Sigmoid colon (tissue), 7 donors: ENCODE measurements around the gene IL24. TPM values are rescaled to one million over a fixed set of nuclear protein-coding genes. Genes with fewer than 3 reads are reported as not detected.

Experiments
- DNase-seq: peaks from one replicate; pipeline ENCODE4 v3.0.0-alpha.2; 2019
- H3K27ac ChIP-seq, 4 donors: fragments of 200-600 bp; sonication (generic); one replicate each; pipeline ENCODE4 v1.5.1; 2016 to 2019; ENCODE audit warnings: mild to moderate bottlenecking in 1 of 4
- H3K27me3 ChIP-seq, 3 donors: fragments of 200-600 bp; sonication (generic); one replicate each; pipeline ENCODE4 v1.5.1; 2019; ENCODE audit warnings: mild to moderate bottlenecking in 1 of 3
- H3K36me3 ChIP-seq, 4 donors: fragments of 200-600 bp; sonication (generic); one replicate each; pipeline ENCODE4 v1.5.1; 2016 to 2019
- H3K4me1 ChIP-seq, 4 donors: fragments of 200-600 bp; sonication (generic); one replicate each; pipeline ENCODE4 v1.5.1; 2017 to 2019
- H3K4me3 ChIP-seq, 4 donors: fragments of 200-600 bp; sonication (generic); one replicate each; pipeline ENCODE4 v1.5.1; 2017 to 2019; ENCODE audit warnings: mild to moderate bottlenecking in 2 of 4, moderate library complexity in 1 of 4
- H3K9me3 ChIP-seq, 4 donors: fragments of 200-600 bp in 3 of 4; sonication (generic) in 3 of 4; one replicate each; pipeline versions ENCODE4 v1.5.1 to v1.6.1; 2013 to 2019
- EP300 ChIP-seq, 4 donors: sonication (generic); formaldehyde crosslinking; IDR thresholded peaks; one replicate each; pipeline ENCODE4 v1.6.1; 2017; ENCODE audit warnings: antibody characterized with exemption in 4 of 4
- POLR2A ChIP-seq, 2 donors: fragments of 450-650 bp; IDR thresholded peaks; one replicate each; pipeline ENCODE4 v1.6.1; 2016; ENCODE audit warnings: antibody characterized with exemption in 2 of 2, mild to moderate bottlenecking in 2 of 2, moderate library complexity in 2 of 2
- POLR2AphosphoS5 ChIP-seq, 4 donors: sonication (generic); formaldehyde crosslinking; IDR thresholded peaks; one replicate each; pipeline ENCODE4 v1.6.1; 2017; ENCODE audit warnings: antibody characterized with exemption in 4 of 4
- WGBS, 2 donors: extraction: QIAGEN DNeasy Blood & Tissue Kit; methylation state at CpG; one replicate each; pipeline ENCODE4 v1.1.7; 2013; 5-methylcytosine and 5-hydroxymethylcytosine counted together
- intact Hi-C: fragments of 100-400 bp; cut with DNase I; formaldehyde crosslinking; loops from one replicate; pipeline ENCODE4 v1.15.1; 2023
- polyA plus RNA-seq, 3 donors: library from polyadenylated mRNA; stranded (reverse); fragments of 200-250 nt; gene quantifications; one replicate each; pipeline ENCODE4 v1.2.3, GENCODE V29; 2013
- total RNA-seq, 4 donors: library from RNA; depleted of rRNA; stranded (reverse); fragments of >200 nt; gene quantifications; one replicate each; pipeline ENCODE4 v1.1.0, GENCODE V29; 2016
- TF ChIP-seq, protein P1 (sequence below), 4 experiments: fragments of 450-650 bp in 3 of 4; fragments of 200-600 bp in 1 of 4; IDR thresholded peaks; one replicate each; pipeline ENCODE4 v1.5.1; 2016 to 2019; ENCODE audit warnings: antibody characterized with exemption in 4 of 4, mild to moderate bottlenecking in 3 of 4, moderate library complexity in 2 of 4
- donor health status: healthy with polysubstance abuse.
- donor health status: Bipolar disorder and iron deficiency.
- donor health status: healthy.

IL24 gene
- total and polyA plus RNA-seq, 7 donors: 0.36 to 0.46 TPM; not detected in 5

DNA sequence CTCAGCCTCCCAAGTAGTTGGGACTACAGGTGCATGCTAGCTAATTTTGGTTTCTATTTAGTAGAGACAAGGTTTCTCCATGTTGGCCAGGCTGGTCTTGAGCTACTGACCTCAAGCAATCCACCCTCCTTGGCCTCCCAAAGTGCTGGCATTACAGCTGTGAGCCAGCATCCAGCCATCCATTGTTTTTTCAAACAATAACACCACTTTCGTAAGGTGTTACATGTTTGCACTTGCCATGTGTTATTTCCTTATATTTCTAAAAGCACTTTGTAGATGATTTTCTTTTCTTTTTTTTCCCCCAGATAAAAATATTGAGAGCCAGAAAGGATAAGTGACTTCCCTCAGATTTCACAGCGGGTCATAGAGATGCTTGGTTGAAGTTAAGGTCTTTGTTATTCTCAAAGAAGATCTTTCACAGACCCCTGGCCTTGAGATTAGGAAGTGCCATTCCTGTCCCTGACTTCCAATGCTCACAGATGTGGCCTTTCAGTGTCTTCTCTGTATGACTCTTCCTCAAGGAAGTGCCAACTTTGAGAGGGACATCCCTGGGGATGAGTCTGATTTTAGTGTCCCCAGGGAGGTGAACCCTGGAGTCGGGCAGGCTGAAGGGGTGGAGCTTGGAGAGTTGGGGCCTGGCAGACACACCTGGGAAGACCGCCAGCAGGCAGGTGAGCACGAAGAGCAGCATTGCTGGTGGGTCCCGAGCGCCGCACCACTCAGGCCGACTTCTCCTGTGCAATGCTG lies 42.8 kb downstream of the IL24 start:
- WGBS, 2 donors: 16 to 69% methylated on average over 9 of the region's 9 CpGs
- Histone ChIP-seq H3K27ac (no peak overlapping the region), H3K4me3 (no peak overlapping the region), H3K27me3 (peaks cover 0 to 7% (median 0%) of the 10 kb centered on the region in 3 donors), H3K9me3 (no peaks in the 10 kb centered on the region), H3K36me3 (no peaks in the 10 kb centered on the region), H3K4me1 (no peaks in the 10 kb centered on the region)
- TF ChIP-seq POLR2A (IDR thresholded peaks at IDR 0.05) (no peak), EP300 (IDR thresholded peaks at IDR 0.05) (no peak), POLR2AphosphoS5 (IDR thresholded peaks at IDR 0.05) (no peak)
- TF ChIP-seq, protein P1, sequence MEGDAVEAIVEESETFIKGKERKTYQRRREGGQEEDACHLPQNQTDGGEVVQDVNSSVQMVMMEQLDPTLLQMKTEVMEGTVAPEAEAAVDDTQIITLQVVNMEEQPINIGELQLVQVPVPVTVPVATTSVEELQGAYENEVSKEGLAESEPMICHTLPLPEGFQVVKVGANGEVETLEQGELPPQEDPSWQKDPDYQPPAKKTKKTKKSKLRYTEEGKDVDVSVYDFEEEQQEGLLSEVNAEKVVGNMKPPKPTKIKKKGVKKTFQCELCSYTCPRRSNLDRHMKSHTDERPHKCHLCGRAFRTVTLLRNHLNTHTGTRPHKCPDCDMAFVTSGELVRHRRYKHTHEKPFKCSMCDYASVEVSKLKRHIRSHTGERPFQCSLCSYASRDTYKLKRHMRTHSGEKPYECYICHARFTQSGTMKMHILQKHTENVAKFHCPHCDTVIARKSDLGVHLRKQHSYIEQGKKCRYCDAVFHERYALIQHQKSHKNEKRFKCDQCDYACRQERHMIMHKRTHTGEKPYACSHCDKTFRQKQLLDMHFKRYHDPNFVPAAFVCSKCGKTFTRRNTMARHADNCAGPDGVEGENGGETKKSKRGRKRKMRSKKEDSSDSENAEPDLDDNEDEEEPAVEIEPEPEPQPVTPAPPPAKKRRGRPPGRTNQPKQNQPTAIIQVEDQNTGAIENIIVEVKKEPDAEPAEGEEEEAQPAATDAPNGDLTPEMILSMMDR (IDR thresholded peaks at IDR 0.05): no peak
- intact Hi-C loops: no loop called here
- no peak for DNase-seq

GRCh38 chr1:206940588-206940936 lies 43.3 kb downstream of the IL24 start:
- no peak for DNase-seq
- Histone ChIP-seq H3K27ac (no peak overlapping the region), H3K4me1 (no peaks in the 10 kb centered on the region), H3K36me3 (no peaks in the 10 kb centered on the region), H3K27me3 (peaks cover 0 to 7% (median 0%) of the 10 kb centered on the region in 3 donors), H3K9me3 (no peaks in the 10 kb centered on the region), H3K4me3 (no peak overlapping the region)
- intact Hi-C loops: no loop called here
- no peak for TF ChIP-seq POLR2AphosphoS5 (IDR thresholded peaks at IDR 0.05)
- TF ChIP-seq, protein P1 (IDR thresholded peaks at IDR 0.05): no peak
- 16 to 73% methylated on average over 3 of the region's 3 CpGs for WGBS, 2 donors

DNA sequence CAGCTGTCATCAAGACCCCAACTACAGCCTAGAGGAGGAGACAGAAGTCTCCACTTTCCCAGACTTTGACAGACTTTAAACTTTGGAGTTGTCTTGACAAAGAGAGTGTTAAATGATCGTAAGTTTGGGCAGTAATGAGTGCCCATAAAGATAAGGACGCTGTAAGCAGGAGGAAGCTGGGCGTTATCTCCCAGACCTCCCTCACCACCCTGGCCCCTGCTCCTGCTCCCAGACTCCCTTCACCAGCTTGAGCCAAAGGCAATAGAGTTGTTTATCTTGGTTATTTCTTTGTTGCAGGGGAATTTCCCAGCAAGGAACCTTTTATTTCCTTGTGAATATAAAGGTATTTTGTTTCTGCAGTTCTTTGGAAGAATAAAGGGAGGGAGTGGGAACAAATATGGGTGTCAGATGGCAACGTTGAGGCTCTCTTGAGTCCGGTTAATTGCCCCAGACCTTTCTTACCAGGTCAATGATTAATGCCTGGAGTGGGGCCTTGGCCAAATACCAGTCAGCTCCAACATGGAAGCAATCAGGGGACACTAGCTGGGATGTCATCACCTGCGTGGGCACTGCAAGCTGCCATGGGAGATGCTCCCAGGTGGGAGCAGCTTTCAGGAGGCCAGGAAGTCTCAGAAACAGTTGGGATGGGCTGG lies 44.6 kb downstream of the IL24 start:
- intact Hi-C loops: no loop called here

GRCh38 chr1:206944703-206945102 lies 47.5 kb downstream of the IL24 start:
- no peak overlapping the region for H3K27ac ChIP-seq
- H3K36me3 ChIP-seq: no peaks in the 10 kb centered on the region
- intact Hi-C loops: no loop called here
- H3K4me1 ChIP-seq: no peaks in the 10 kb centered on the region
- 16 to 58% methylated on average over 5 of the region's 5 CpGs for WGBS, 2 donors
- no peak overlapping the region for H3K4me3 ChIP-seq
- peaks cover 0 to 11% (median 0%) of the 10 kb centered on the region in 3 donors for H3K27me3 ChIP-seq
- no peak for DNase-seq
- no peaks in the 10 kb centered on the region for H3K9me3 ChIP-seq
- TF ChIP-seq POLR2AphosphoS5 (IDR thresholded peaks at IDR 0.05) (no peak), POLR2A (IDR thresholded peaks at IDR 0.05) (no peak), EP300 (IDR thresholded peaks at IDR 0.05) (no peak)
- TF ChIP-seq, protein P1 (IDR thresholded peaks at IDR 0.05): no peak

More for the DNA sequence above, 44.6 kb downstream of the IL24 start:
- peaks cover 0 to 11% (median 0%) of the 10 kb centered on the region in 3 donors for H3K27me3 ChIP-seq
- no peaks in the 10 kb centered on the region for H3K9me3 ChIP-seq
- no peak overlapping the region for H3K4me3 ChIP-seq
- 9 to 51% methylated on average over 6 of the region's 6 CpGs for WGBS, 2 donors
- no peak for TF ChIP-seq EP300 (IDR thresholded peaks at IDR 0.05)
- TF ChIP-seq, protein P1 (IDR thresholded peaks at IDR 0.05): no peak
- TF ChIP-seq POLR2A (IDR thresholded peaks at IDR 0.05): no peak
- no peak for TF ChIP-seq POLR2AphosphoS5 (IDR thresholded peaks at IDR 0.05)
- no peaks in the 10 kb centered on the region for H3K4me1 ChIP-seq
- no peak overlapping the region for H3K27ac ChIP-seq
- H3K36me3 ChIP-seq: no peaks in the 10 kb centered on the region
- no peak for DNase-seq
